HCT116 (cell line): Measurements from ENCODE around the gene TLR5. TPM values are rescaled to one million over a fixed set of nuclear protein-coding genes. Genes with fewer than 3 reads are reported as not detected.

Experiments
- ATAC-seq: fragments of 200-7000 bp; cut with Tn5 transposase; 2 replicates; pipeline ENCODE4 v1.9.1; 2020; ENCODE audit warnings: mild to moderate bottlenecking, moderate library complexity
- BruUV-seq: library from RNA; stranded (reverse); fragments of 400-500 nt; replicated peaks from 2 replicates; lab custom pipeline; 2021; lab: Mats Ljungman, UMichigan
- CTCF ChIA-PET: fragments of 300-600 bp; sonication (Branson Sonifier 250); formaldehyde crosslinking; loops from one replicate; lab custom pipeline; 2021; ENCODE audit warnings: antibody characterized with exemption; lab: Charles Lee
- POLR2A ChIA-PET: fragments of 300-600, 350-600 bp; sonication (Branson Sonifier 250); formaldehyde crosslinking; loops from one replicate; lab custom pipeline; 2021; ENCODE audit warnings: antibody characterized with exemption; lab: Charles Lee
- RAD21 ChIA-PET, 2 experiments: fragments of 300-600 bp; sonication (Branson Sonifier 250); formaldehyde crosslinking; loops; one replicate each; lab custom pipeline; 2023; ENCODE audit warnings: low total read pairs in 2 of 2; ENCODE audit not compliant: uncharacterized antibody in 2 of 2, unreplicated experiment in 2 of 2, low non-redundant PET in 1 of 2; lab: Charles Lee
- DNase-seq: peaks from one replicate; pipeline ENCODE4 v3.0.0-alpha.2; 2010; ENCODE audit warnings: low read depth, low spot score
- H2AFZ ChIP-seq: fragments of 200-600 bp; shearing (Covaris generic), sonication (generic); 2 replicates; pipeline ENCODE4 v1.6.1; 2017; ENCODE audit warnings: low read depth, mixed run types, mixed read lengths, antibody characterized with exemption, low read length; ENCODE audit not compliant: poor library complexity, severe bottlenecking
- H3K27ac ChIP-seq: 2 replicates; pipeline ENCODE4 v1.5.1; 2012; ENCODE audit warnings: low read depth, low read length
- H3K27me3 ChIP-seq: fragments of 200-600 bp; sonication (generic); 2 replicates; pipeline ENCODE4 v1.6.1; 2016; ENCODE audit warnings: mixed run types, low read length, mixed read lengths; ENCODE audit not compliant: insufficient read depth
- H3K36me3 ChIP-seq, 2 experiments: fragments of 200-500 bp in 1 of 2; fragments of 200-600 bp in 1 of 2; sonication (Bioruptor generic) in 1 of 2; sonication (generic) in 1 of 2; 2 replicates each; pipeline versions ENCODE4 v1.5.1 to v1.6.1; 2014 to 2016; ENCODE audit warnings: low read length in 2 of 2, inconsistent platforms in 1 of 2, mixed read lengths in 1 of 2, mixed run types in 1 of 2; ENCODE audit not compliant: insufficient read depth in 2 of 2, control insufficient read depth in 1 of 2
- H3K4me1 ChIP-seq, 2 experiments: fragments of 200-600 bp in 1 of 2; sonication (generic) in 1 of 2; 2 replicates each; pipeline versions ENCODE4 v1.5.1 to v1.6.1; 2012 to 2017; ENCODE audit warnings: low read length in 2 of 2, inconsistent platforms in 1 of 2, mild to moderate bottlenecking in 1 of 2, mixed read lengths in 1 of 2, mixed run types in 1 of 2, moderate library complexity in 1 of 2; ENCODE audit not compliant: insufficient read depth in 2 of 2, control insufficient read depth in 1 of 2
- H3K4me2 ChIP-seq: fragments of 200-600 bp; sonication (generic); 2 replicates; pipeline ENCODE4 v1.6.1; 2017; ENCODE audit warnings: mixed run types, low read length, mixed read lengths
- H3K4me3 ChIP-seq, 2 experiments: fragments of 200-600 bp in 1 of 2; sonication (generic) in 1 of 2; replicated peaks in 1 of 2; 2 replicates each; pipeline ENCODE4 v1.5.1; 2011 to 2016; ENCODE audit warnings: low read length in 2 of 2, control low read depth in 1 of 2, low read depth in 1 of 2, mild to moderate bottlenecking in 1 of 2, mixed read lengths in 1 of 2, mixed run types in 1 of 2
- H3K79me2 ChIP-seq: fragments of 200-600 bp; sonication (generic); 2 replicates; pipeline ENCODE4 v1.6.1; 2017; ENCODE audit warnings: mild to moderate bottlenecking, mixed run types, low read length, moderate library complexity, mixed read lengths; ENCODE audit not compliant: insufficient read depth
- H3K9ac ChIP-seq: fragments of 200-600 bp; sonication (generic); 2 replicates; pipeline ENCODE4 v1.6.1; 2016; ENCODE audit warnings: low read length, mixed read lengths
- H3K9me2 ChIP-seq: fragments of 200-600 bp; sonication (generic), shearing (Covaris generic); 2 replicates; pipeline ENCODE4 v1.6.1; 2017; ENCODE audit warnings: mixed run types, mild to moderate bottlenecking, moderate library complexity; ENCODE audit not compliant: insufficient read depth
- H3K9me3 ChIP-seq, 2 experiments: fragments of 200-500 bp in 1 of 2; fragments of 200-600 bp in 1 of 2; sonication (Bioruptor generic) in 1 of 2; sonication (generic) in 1 of 2; 2 replicates each; pipeline ENCODE4 v1.6.1; 2014 to 2017; ENCODE audit warnings: low read length in 2 of 2, mixed read lengths in 2 of 2, inconsistent platforms in 1 of 2, low read depth in 1 of 2, mild to moderate bottlenecking in 1 of 2, mixed run types in 1 of 2, moderate library complexity in 1 of 2; ENCODE audit not compliant: control insufficient read depth in 1 of 2, insufficient read depth in 1 of 2
- H4K20me1 ChIP-seq: fragments of 200-600 bp; sonication (generic), shearing (Covaris generic); 2 replicates; pipeline ENCODE4 v1.6.1; 2017; ENCODE audit warnings: mixed run types, mild to moderate bottlenecking, moderate library complexity; ENCODE audit not compliant: insufficient read depth
- CBX3 ChIP-seq: IDR thresholded peaks from 2 replicates; pipeline ENCODE4 v1.6.1; 2012; ENCODE audit warnings: low read depth
- EZH2phosphoT487 ChIP-seq: fragments of 200-600 bp; IDR thresholded peaks from 2 replicates; pipeline ENCODE4 v1.6.1; 2018; ENCODE audit warnings: antibody characterized with exemption, borderline replicate concordance
- FOSL1 ChIP-seq: IDR thresholded peaks from 2 replicates; pipeline ENCODE4 v1.6.1; 2012; ENCODE audit warnings: low read depth
- POLR2A ChIP-seq: IDR thresholded peaks from 2 replicates; pipeline ENCODE4 v1.7.0; 2011; ENCODE audit warnings: borderline replicate concordance; ENCODE audit not compliant: insufficient read depth, insufficient read length; ENCODE audit errors: extremely low read depth
- SP1 ChIP-seq: IDR thresholded peaks from 2 replicates; pipeline ENCODE4 v1.6.1; 2012; ENCODE audit warnings: low read depth
- SRF ChIP-seq: IDR thresholded peaks from 2 replicates; pipeline ENCODE4 v1.6.1; 2012; ENCODE audit warnings: low read depth
- TCF7L2 ChIP-seq: IDR thresholded peaks from 2 replicates; pipeline ENCODE4 v1.7.0; 2011; ENCODE audit warnings: borderline replicate concordance, inconsistent platforms; ENCODE audit not compliant: insufficient read depth, insufficient read length; ENCODE audit errors: extremely low read depth
- YY1 ChIP-seq: IDR thresholded peaks from 2 replicates; pipeline ENCODE4 v1.6.1; 2011; ENCODE audit warnings: low read length, low read depth, moderate library complexity, mild to moderate bottlenecking; ENCODE audit not compliant: insufficient replicate concordance; ENCODE audit errors: extremely low read depth
- ZBTB33 ChIP-seq: IDR thresholded peaks from 2 replicates; pipeline ENCODE4 v1.6.1; 2011; ENCODE audit warnings: mild to moderate bottlenecking, low read length, moderate library complexity; ENCODE audit not compliant: insufficient replicate concordance; ENCODE audit errors: extremely low read depth
- ZNF274 ChIP-seq: fragments of 200-500 bp; sonication (Bioruptor generic); IDR thresholded peaks from 2 replicates; pipeline ENCODE4 v1.6.1; 2014; ENCODE audit warnings: mild to moderate bottlenecking, low read depth, low read length, inconsistent platforms
- intact Hi-C: fragments of 100-400 bp; cut with micrococcal nuclease; formaldehyde crosslinking; loops from 2 replicates; pipeline ENCODE4 v1.10.0; 2022
- total RNA-seq: library from RNA; stranded (reverse); gene quantifications from one replicate; pipeline ENCODE4 v1.2.1, GENCODE V29; 2021; ENCODE audit not compliant: unreplicated experiment
- TF ChIP-seq, protein P1 (sequence below): IDR thresholded peaks from 2 replicates; pipeline ENCODE4 v1.6.1; 2012; ENCODE audit warnings: low read depth
- TF ChIP-seq, protein P2 (sequence below): IDR thresholded peaks from 2 replicates; pipeline ENCODE4 v1.6.1; 2012

Gene TLR5
- total RNA-seq, 1 experiment from 2014 or later = 1.2 TPM

GRCh38 chr1:223082914-223083313 is 60.1 kb downstream of the TLR5 start (continued):
- TF ChIP-seq, protein P1, sequence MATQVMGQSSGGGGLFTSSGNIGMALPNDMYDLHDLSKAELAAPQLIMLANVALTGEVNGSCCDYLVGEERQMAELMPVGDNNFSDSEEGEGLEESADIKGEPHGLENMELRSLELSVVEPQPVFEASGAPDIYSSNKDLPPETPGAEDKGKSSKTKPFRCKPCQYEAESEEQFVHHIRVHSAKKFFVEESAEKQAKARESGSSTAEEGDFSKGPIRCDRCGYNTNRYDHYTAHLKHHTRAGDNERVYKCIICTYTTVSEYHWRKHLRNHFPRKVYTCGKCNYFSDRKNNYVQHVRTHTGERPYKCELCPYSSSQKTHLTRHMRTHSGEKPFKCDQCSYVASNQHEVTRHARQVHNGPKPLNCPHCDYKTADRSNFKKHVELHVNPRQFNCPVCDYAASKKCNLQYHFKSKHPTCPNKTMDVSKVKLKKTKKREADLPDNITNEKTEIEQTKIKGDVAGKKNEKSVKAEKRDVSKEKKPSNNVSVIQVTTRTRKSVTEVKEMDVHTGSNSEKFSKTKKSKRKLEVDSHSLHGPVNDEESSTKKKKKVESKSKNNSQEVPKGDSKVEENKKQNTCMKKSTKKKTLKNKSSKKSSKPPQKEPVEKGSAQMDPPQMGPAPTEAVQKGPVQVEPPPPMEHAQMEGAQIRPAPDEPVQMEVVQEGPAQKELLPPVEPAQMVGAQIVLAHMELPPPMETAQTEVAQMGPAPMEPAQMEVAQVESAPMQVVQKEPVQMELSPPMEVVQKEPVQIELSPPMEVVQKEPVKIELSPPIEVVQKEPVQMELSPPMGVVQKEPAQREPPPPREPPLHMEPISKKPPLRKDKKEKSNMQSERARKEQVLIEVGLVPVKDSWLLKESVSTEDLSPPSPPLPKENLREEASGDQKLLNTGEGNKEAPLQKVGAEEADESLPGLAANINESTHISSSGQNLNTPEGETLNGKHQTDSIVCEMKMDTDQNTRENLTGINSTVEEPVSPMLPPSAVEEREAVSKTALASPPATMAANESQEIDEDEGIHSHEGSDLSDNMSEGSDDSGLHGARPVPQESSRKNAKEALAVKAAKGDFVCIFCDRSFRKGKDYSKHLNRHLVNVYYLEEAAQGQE = no peak
- TF ChIP-seq FOSL1 (no peak), TCF7L2 (no peak), SRF (no peak)

DNA sequence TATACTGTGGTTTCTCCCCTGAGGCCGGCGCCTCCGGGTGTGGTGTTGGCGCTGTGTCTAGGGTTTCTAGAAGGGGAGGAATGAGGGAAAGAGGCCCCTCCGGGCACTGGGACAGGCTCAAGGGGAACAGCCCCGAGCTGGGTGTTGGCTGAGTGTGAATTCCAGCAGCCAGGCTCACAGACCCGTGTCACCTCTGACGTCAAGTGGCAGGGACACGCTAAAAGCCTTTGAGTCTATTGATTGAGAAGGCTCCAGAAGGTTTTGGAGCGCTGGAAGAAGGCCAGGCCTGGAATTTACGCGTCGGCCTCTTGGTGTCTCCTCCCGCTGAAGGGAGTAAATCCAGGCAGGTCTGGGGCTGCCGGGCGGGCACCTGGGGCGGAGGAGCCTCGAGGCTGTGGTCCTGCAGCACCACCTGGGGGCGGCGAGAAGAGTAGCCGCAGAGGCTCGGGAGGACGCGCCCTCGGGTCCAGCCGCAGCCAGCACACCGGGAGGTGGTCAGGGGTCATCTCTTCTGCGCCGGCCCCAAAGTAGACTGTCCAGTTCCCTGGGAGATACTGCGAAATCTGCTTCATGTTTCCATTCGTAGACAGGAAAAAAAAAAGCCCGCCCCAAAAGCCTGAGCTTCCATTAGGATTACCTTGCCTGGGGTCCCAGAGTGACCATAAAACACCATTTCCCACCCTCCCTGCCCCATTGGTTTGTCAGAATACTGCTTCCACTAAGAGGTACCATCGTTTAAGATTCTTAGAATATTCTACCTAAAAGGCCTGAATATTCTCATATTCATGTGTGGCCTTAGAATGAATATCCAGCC is 61.7 kb downstream of the TLR5 start:
- Histone ChIP-seq H3K9me3 (no peaks in the 10 kb centered on the region), H3K79me2 (no peaks in the 10 kb centered on the region), H3K4me2 (peak overlapping the region; percentile 66), H4K20me1 (no peaks in the 10 kb centered on the region), H2AFZ (peak overlapping the region; percentile 60), H3K9me2 (no peaks in the 10 kb centered on the region), H3K4me1 (peaks cover 0 to 5% of the 10 kb centered on the region in 2 experiments; a peak in 2 of 4 replicates), H3K27ac (peak overlapping the region; percentile 55), H3K36me3 (no peaks in the 10 kb centered on the region), H3K9ac (0 out of 2 replicates have a peak overlapping the region, but pooled peaks have one; percentile 24), H3K27me3 (no peaks in the 10 kb centered on the region), H3K4me3 (peak overlapping the region in 1 of 2 experiments; percentile 21; a peak in 1 of 4 replicates)
- RAD21 ChIA-PET = no interaction called here
- no TSS peak for BruUV-seq
- intact Hi-C loops = loop anchor here (1.0 to 5.0 kb wide), 6 partner anchors 41 to 616 kb away; no protein-coding TSS in a partner anchor
- peak; percentile 97 for DNase-seq
- POLR2A ChIA-PET = interaction anchor here (1.7 kb wide), 1 partner anchor 9 kb away, joined by 3 read pairs; no protein-coding TSS in a partner anchor
- CTCF ChIA-PET = interaction anchor here (0.5 to 1.5 kb wide), 7 partner anchors 9 to 288 kb away, joined by 3 to 17 read pairs (median 4); no protein-coding TSS in a partner anchor
- peak; percentile 99 for ATAC-seq
- peak; percentile 37; the same call in 1 of the 2 replicates for TF ChIP-seq CBX3
- TF ChIP-seq, protein P1 = no peak
- no peak for TF ChIP-seq POLR2A
- no peak for TF ChIP-seq SP1
- peak; percentile 47 for TF ChIP-seq YY1
- TF ChIP-seq EZH2phosphoT487 = no peak
- no peak for TF ChIP-seq ZNF274
- TF ChIP-seq TCF7L2 = peak; percentile 71
- TF ChIP-seq, protein P2, sequence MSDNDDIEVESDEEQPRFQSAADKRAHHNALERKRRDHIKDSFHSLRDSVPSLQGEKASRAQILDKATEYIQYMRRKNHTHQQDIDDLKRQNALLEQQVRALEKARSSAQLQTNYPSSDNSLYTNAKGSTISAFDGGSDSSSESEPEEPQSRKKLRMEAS = peak; percentile 54; the same call in 1 of the 2 replicates
- TF ChIP-seq ZBTB33 = no peak
